Stromal cell of bone marrow (primary cell): Measurements from ENCODE around the gene UNKL.

Experiments used
- DNase-seq: peaks from one replicate; pipeline ENCODE4 v3.0.0-alpha.2; 2012; ENCODE audit warnings: low read depth

UNKL gene

GRCh38 chr16:1431497-1432270, 17.2 kb upstream of the UNKL start:
- DNase-seq = no peak

GRCh38 chr16:1430759-1431496, 16.4 kb upstream of the UNKL start, which contains the start of gene PERCC1:
Gene PERCC1 (plus strand): TSS chr16:1431078. CDS start chr16:1432594, 1,516 bp downstream.
- DNase-seq = no peak

GRCh38 chr16:1430214-1430758, 15.8 kb upstream of the UNKL start:
- DNase-seq = no peak

DNA sequence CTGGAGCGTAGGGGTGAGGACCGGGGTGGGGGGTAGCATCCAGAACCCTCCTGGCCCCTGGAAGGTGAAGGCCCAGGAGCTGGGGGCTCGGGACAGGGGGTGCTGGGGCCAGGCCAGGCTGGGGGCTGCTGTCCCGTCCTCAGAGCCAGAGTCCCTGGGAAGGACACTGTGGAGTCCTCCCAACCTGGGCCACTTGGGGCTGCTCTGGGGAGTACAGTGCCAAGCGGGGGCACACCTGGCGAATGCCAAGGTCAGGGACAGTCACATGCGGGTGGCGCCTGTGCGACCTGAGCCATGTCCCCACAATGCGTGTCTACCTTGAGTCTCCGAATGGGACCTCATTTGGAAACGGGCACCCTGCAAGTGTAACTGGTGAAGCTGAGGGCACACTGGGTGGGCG, 15.1 kb upstream of the UNKL start:
- no peak for DNase-seq

GRCh38 chr16:1429012-1429411, 14.5 kb upstream of the UNKL start:
- DNase-seq = no peak

- no peak for DNase-seq
Measured at GRCh38 chr16:1428511-1428910, 14.0 kb upstream of the UNKL start.

DNA sequence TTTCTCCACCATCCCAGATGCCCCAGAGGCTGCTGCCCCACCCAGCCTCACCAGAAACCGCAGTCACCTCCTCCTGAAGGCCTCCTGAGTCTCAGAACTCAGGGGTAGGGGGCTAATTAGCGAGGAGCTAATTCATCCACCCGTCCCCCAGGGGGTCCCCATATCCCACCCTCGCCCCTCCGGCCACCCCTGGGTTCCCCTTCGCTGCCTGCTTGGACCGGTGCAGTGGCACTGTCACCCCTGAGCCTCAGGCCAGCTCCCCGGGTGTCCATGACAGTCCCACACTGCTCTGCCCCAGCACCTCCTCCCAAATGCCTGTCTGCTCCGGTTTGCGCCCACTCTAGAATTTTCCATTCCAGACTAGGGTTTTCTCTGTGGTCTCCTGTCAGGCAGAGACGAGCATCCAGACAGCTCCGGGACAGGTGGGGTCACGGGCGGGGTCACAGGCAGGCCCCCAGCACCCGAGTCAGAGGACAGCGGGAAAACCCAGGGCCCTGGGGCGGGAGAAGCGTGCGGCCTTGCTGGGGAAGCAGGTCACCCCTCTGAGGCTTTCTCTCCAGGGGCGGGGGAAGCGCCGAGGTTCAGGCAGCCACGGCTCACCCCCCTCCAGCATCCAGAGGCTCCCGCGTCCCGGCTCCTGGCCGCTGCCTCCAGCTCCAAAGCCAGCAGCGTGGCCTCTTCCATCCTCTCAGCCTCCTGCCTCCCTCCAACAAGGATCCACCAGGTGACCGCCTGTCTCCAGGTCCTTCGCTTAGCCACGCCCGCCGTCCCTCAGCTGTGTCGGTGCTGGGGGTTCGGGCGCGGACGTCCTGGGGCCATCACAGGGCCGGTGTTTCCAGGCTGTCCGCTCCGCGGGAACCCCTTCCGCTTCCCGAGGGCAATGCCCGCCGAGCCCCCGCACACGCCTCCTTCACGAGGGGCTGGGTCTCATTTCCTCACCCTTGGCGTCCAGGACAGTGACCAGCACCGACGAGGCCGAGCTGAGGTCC, 13.3 kb upstream of the UNKL start:
- DNase-seq = no peak

DNA sequence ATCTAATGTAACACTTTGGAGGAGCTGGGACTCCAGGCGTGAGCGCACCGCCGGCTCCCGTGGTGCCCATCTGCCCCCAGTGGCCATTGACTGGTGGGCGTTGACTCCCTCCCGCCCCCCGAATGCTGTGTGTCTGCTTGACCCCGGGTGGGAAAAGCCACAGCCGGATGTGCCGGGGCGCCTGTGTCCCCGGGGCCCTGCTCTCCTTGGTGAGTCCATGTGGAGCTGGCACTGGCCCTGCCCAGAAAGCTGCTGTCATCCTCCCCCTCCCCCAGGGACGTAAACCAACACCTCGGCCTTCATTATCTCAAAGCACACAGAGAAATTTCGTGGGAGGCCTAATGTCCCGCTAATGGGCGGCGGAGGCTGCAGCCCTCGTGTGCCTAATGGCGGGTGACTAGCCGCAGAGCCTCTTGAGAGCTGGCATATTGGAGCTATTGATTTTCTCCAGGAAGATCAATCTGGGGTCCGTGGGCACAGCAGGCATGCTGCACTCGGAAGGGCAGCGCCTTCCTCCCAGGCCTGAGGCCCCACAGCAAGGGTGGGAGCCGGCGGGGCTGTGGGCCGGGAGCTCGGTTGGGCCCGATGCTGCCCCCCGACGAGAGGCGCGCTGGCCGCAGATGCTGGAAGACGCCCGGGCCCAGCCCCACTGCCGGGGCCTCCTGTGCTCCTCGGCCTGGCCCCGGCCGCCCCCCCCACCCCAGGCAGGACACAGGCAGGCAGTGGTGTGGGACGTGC, 12.4 kb upstream of the UNKL start:
- DNase-seq = no peak

DNA sequence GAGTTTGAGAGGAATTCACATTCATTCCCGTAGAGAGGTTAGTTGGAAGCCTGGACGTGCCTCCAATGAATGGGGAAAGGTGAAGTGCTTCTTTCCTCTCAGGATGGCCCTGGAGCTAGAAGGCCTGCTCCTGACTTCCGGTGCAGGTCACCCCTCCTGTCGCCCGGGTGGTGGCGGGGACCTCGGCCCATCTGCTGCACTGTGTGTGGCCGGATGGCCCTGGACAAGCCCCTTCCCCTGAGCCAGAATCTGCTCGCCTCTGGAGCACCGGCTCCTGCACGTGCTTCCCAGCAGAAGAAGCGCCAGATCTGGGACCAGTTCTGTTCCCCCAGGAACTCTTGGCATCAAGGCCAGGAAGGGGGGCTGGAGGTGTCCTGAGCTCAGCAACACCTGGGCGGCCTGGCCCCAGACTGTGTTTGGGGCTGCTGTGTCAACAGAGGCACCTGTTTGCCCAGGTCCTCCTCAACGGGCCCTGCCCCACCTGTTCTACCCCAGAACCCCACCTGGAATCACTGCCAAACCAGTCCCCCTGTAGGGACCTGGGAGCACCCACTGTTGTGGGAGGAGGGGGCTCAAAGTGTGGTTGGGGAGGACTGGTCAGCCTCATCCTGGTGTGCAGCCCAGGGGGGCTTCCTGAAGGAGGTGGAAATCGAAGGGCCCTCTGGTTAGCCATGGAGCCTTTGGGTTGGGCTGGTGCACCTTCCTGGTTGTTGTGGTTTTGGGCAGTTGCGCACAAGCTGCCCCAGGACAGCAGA, 11.3 kb upstream of the UNKL start:
- DNase-seq = no peak

DNA sequence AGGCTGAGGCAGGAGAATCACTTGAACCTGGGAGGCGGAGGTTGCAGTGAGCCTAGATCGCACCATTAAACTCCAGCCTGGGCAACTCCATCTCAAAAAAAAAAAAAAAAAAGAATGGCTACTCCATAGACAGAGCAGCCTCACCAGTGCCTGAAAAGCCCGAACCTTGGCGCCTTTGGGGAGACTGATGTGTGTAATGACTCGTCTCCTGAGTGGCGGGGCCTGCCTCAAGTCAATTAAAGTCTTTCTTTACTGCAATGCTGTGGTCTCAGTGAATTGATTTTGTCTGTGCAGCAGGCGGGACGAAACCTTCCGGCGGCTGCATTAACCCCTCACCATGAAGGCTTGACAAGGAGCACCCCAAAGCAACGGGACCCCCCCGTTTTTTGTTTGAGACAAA, 9.5 kb upstream of the UNKL start:
- DNase-seq = no peak

DNA sequence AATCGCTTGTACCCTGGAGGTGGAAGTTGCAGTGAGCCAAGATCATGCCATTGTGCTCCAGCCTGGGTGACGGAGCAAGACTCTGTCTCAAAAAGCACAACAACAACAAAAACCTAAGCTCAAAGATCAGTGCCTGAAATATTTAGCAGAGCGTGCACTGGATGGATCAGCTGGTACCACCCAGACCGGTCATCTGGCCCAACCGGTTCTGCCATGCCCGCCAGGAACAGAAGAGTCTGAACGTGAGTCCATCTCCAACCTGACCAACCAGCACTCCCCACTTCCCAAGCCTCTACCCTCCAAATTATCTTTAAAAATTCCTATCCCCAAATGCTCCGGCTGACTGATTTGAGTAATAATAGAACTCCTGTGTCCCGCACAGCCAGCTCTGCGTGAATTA, 7.6 kb upstream of the UNKL start:
- no peak for DNase-seq

- DNase-seq = no peak
Measured at GRCh38 chr16:1420111-1420539, 5.6 kb upstream of the UNKL start.

DNA sequence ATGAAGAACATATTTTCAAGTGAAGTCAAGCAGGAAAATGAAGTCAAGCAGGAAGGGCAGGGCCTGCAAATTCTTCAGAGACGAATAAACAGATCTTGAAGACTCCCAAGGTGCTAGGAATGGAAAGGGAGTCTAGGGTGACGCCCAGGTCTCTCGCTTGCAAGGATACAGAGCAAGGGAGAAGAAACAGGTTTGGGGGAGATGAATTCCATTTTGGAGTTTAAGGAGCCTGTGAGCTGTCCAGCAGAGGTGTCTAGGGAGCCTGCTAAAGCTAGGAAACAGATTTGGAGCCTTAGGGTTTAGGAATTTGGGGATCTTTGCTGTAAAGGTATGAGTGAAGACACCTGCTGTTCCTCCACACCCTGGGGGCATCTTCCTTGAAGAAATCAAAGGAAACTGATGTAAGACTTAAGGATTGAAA, 2.0 kb upstream of the UNKL start:
- DNase-seq = no peak

DNA sequence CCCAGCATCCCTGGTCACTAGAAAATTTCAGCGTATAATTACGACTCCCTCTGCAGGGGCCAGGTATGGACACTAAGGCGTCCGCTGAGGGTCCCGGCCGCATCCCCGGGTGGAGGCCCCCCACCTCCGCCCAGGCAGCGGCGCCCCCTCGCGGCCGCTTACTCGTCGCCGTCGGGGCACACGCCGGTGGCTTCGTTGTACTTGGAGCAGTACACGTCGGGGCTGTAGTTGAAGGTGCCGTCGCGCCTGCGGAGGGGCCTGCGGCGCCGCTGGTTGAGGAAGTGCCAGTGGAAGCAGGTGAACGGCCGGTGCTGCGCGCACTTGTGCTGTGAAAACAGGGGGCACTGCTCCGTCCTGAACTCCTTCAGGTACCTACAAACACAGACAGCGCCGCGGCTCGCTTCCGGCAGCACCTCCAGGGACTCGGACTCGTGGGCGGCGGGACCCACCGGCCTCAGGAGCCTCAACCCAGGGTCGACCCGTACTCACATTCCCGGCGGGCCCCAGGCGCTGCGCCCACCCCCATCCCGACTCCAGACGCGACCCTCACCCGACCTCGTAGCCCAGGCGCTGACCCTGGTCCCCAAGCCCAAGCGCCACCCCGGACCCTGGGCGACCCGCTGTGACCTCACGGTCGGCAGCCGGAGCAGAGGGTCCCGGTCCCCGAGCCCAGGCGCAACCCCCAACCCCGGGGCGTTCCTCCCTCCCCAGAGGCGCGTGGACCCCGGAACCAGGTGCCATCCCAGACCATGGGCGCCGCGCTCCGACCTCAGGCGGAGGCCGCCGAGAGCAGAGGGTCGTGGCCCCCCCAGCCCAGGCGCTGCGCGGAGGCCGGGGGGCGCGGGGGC, 596 bp downstream of the UNKL start:
- peak; percentile 12 for DNase-seq

GRCh38 chr16:1412847-1413246, 1.7 kb downstream of the UNKL start:
- no peak for DNase-seq

- peak; percentile 71 for DNase-seq
Measured at GRCh38 chr16:1408171-1408837, 6.2 kb downstream of the UNKL start.

GRCh38 chr16:1407753-1408152, 6.8 kb downstream of the UNKL start:
- DNase-seq = peak; percentile 13

- DNase-seq = no peak
Measured at GRCh38 chr16:1403733-1404132, 10.8 kb downstream of the UNKL start.

DNA sequence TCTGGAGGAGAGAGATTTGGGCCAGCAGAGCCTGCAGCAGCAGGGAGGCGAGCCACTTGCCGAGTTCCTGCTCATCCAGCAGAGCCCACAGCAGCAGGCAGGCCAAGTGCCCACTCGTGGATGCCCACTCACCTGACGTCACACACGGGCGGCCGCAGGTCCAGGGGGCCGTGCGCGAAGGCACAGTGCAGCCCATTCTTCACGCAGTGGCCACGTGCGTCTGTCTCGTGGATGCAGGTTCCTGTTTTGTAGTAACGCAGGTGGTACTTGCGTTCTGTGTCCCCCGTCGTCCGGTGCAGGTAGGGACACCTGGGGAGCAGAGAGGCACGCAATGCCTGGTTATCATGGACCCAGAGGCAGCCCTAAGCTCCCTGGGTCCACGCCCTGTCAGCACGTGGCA, 11.5 kb downstream of the UNKL start:
- no peak for DNase-seq
